Activated naive CD4-positive, alpha-beta T cell treated with Interleukin-2 at 50 U/mL for 16 hours (primary cell): Measurements from ENCODE around the gene TMEM238L.
"Not testable (repeated sequence)": the region's sequence is repeated elsewhere in the genome, so short reads cannot be mapped to it uniquely, and the experiment has no call there.

Source experiments
- DNase-seq: peaks from one replicate; pipeline ENCODE4 v3.0.0-alpha.2; 2020

Gene TMEM238L

GRCh38 chr17:10803830-10804475, at the start of gene TMEM238L:
Gene TMEM238L, minus strand, starts transcription at chr17:10804099. Its CDS starts 136 bp downstream, at chr17:10803963.
- no peak for DNase-seq

- DNase-seq = not testable (repeated sequence)
Observed at GRCh38 chr17:10846636-10847035, 42.7 kb upstream of the TMEM238L start.

- DNase-seq = no peak
Observed at GRCh38 chr17:10845388-10845751, 41.5 kb upstream of the TMEM238L start.

- DNase-seq = peak; percentile 71
Observed at GRCh38 chr17:10844621-10845387, 40.9 kb upstream of the TMEM238L start.

GRCh38 chr17:10843811-10844210, 39.9 kb upstream of the TMEM238L start:
- DNase-seq = peak; percentile 3

- no peak for DNase-seq
Observed at GRCh38 chr17:10842658-10843057, 38.8 kb upstream of the TMEM238L start.

GRCh38 chr17:10838682-10839081, 34.8 kb upstream of the TMEM238L start:
- no peak for DNase-seq

- DNase-seq = no peak
Observed at GRCh38 chr17:10837921-10838320, 34.0 kb upstream of the TMEM238L start, which contains the start of gene PIRT. Gene PIRT, minus strand, starts transcription at chr17:10838087. Its CDS starts 12,442 bp downstream, at chr17:10825645.

GRCh38 chr17:10836966-10837590, 33.2 kb upstream of the TMEM238L start:
- DNase-seq = no peak

- no peak for DNase-seq
Observed at GRCh38 chr17:10836145-10836544, 32.2 kb upstream of the TMEM238L start.

GRCh38 chr17:10831696-10832095, 27.8 kb upstream of the TMEM238L start:
- no peak for DNase-seq

GRCh38 chr17:10827898-10828552, 24.1 kb upstream of the TMEM238L start:
- DNase-seq = no peak

GRCh38 chr17:10824874-10825273, 21.0 kb upstream of the TMEM238L start:
- DNase-seq = no peak

- DNase-seq = no peak
Observed at GRCh38 chr17:10821770-10822169, 17.9 kb upstream of the TMEM238L start.

GRCh38 chr17:10821054-10821453, 17.2 kb upstream of the TMEM238L start:
- no peak for DNase-seq

GRCh38 chr17:10815319-10815718, 11.4 kb upstream of the TMEM238L start:
- no peak for DNase-seq

GRCh38 chr17:10814075-10814474, 10.2 kb upstream of the TMEM238L start:
- DNase-seq = no peak

- DNase-seq = no peak
Observed at GRCh38 chr17:10812674-10813073, 8.8 kb upstream of the TMEM238L start.

GRCh38 chr17:10809605-10810004, 5.7 kb upstream of the TMEM238L start:
- no peak for DNase-seq

- no peak for DNase-seq
Observed at GRCh38 chr17:10807704-10808128, 3.8 kb upstream of the TMEM238L start.

GRCh38 chr17:10806545-10807262, 2.8 kb upstream of the TMEM238L start:
- DNase-seq = no peak

- DNase-seq = no peak
Observed at GRCh38 chr17:10805911-10806310, 2.0 kb upstream of the TMEM238L start.

GRCh38 chr17:10804546-10804945, 647 bp upstream of the TMEM238L start:
- no peak for DNase-seq
